HG03060 (cell line): Measurements from ENCODE around the gene CCDC12.
"Not testable (repeated sequence)": the region's sequence is repeated elsewhere in the genome, so short reads cannot be mapped to it uniquely, and the experiment has no call there.

Source experiments
- ATAC-seq: cut with Tn5 transposase; IDR thresholded peaks from one replicate; pipeline ENCODE4 v1.9.1; 2021; ENCODE audit warnings: low read depth, moderate number of reproducible peaks; ENCODE audit not compliant: unreplicated experiment

CCDC12 gene

DNA sequence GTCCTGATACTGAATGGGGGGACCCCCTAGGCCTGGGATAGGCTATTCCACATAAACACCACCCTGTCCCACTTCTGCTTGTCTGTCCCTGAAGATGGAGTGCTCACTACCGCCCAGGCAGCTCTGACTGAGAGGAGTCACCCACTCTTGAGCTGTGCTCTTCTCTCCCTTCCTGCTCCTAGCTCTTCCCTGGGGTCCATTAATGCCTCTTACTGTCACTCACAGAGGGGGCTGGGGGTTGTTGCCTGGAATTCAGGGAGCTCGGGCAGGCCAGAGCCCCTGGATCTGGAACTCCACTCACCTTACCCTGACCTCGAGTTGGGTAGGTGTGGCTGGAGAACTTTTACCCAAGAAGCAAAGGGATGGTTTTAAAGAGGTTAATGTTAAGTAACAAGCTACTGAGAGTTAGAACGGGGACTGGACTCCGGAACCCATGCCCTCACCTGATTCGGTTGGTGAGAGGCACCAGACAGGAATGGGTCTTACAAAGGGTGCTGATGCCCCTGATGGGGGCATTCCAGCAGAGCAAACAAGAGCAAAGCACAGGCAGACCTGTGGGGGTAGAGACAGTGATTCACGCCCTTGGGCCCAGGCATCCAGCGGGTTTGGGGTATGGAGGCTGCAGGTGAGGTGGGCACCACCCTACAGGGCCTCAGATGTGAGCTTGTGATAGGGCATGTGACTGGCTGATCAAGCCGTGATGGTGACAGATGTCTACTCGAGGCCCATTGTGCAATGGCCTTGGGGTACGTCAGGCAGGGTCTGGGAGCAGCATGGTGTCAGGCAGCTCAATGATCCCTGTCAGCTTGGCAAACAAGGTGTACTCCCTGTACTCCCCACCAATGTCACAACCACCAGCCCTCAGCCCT is 8.3 kb upstream of the CCDC12 start:
- no peak for ATAC-seq

DNA sequence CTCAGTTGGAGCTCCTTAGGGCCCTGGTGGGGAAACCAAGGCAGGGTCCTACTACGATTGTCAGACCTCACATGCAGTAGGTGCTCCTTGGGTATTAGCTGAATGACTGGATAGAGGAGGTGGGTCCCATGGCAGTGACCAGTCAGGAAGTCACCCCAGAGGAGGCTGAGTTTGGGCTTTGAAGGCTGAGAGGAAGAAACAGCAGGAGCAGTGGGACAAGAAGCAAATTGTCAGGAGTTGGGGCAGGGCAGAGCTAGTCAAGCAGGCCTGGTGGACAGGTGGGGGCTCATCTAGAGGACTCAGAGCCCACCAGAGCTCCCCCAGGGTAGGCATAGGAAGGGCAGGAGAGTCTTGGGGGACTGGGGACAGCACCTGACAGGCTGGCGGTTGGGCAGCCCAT is 6.0 kb upstream of the CCDC12 start:
- no peak for ATAC-seq

DNA sequence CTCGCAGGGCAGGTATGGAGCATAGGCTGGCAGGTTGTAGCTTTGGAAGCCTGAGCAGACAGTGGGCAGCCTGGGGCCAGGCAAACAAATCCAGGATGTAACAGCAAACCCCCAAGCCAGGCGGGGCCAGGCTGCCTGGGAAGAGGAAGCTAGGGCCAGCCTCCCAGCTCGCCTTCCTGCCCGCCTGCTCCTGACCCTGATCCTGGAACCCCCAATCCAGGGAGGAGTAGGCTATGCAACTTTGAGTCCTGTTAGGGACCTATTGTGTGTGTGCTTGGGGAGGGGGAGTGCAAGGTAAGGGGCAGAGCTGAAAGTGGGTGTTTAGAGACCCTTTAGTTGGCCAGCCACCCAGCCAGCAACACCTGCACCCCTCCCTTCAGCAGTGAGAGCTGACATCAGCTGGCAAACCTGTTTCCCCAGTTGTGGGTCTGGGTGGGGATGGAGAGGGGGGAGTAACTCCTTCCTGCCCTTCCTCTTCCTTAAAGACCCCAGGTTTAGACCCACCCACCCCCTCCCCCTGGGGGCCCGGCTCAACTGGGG is 5.5 kb upstream of the CCDC12 start:
- ATAC-seq: no peak

DNA sequence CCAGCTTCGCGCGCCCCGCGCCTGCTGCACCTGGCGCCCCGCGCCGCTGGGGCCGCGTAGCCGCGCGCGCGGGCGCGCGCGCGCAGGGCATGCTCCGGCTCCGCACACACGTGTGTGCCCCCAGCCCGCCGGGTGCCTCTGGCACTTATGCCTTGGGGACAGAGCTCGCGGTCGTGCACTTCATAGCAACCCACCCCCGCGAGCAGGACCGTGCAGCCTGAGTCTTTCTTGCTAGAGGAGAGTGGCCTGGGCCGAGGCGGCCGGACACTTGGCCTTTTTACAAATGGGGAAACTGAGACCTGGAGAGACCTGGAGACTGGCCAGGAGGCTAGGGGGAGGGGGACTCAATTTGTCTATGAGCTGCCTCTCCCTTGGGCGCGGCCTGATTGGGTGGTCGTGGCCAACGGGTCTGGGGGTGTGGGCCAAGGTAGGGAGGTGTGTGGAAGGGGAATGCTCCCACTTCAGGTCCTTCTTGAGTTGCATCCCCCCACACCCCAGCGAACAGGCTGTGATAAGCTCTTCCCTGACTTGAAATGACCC is 3.5 kb upstream of the CCDC12 start:
- ATAC-seq: no peak

DNA sequence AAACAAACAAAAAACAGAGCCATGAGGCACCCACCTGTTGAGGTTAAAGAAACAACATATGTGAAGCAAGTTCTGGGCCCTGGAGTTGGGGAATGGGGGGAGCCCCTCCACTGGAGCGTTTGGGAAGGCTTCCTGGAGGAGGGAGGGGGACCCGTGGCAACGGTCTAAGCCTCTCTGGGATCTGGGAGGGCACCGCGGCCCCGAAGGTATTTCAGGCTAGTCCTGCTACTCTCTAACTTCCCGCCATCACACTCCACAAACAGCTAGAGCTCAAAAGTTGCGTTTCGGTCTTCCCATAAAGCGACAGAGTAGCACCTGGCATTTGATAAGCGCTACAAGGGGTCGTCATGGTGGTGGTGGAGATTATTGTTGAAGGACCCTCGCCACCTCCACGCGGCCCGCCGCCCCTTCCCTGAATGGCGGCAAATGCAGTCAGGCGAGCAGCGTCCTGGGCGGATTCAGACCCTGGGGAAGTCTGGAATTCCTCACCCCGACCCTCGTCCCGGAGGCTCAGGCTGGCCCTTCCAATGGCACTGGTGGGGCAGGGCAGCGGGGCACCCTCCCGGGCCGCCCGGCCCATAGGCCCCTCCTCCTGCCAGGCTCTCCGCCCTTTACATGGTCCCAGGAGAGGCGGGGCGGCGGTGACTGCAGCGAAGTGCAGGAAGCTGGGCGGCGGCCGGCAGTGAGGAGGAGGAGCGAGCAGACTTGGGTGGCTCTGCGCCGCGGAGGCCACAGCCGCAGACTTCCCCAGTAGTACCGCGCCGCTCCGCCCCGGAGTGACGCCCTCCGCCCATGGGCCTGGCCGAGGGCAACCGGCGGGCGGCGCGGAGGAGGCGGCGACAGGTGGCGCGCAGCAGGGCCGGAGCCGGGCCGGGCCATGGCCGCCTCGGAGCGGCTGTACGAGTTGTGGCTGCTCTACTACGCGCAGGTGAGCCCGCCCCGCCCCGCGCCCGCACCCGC is 2.7 kb upstream of the CCDC12 start, which contains the start of gene NBEAL2:
Gene NBEAL2, plus strand, starts transcription at position 682 of the 960 bp plus-strand sequence. Its CDS starts 196 bp downstream, at position 878.
- ATAC-seq: peak; percentile 39

DNA sequence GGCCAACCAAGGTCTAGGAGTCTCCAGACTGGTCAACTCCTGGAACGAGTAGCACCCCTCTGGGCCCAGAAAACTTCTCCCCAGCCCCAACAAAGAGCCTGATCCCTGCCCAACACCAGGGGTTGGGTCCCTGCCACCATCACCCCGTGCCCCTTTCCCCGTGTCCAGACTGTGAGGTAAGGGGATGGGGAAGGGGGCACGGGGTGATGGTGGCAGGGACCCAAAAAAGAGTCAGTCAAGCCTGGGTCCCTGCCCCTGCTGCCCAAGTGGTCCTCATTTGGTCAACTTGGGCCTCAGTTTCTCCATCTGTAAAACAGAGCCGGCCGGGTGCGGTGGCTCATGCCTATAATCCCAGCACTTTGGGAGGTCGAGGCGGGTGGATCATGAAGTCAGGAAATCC is 1.8 kb upstream of the CCDC12 start:
- ATAC-seq: no peak

DNA sequence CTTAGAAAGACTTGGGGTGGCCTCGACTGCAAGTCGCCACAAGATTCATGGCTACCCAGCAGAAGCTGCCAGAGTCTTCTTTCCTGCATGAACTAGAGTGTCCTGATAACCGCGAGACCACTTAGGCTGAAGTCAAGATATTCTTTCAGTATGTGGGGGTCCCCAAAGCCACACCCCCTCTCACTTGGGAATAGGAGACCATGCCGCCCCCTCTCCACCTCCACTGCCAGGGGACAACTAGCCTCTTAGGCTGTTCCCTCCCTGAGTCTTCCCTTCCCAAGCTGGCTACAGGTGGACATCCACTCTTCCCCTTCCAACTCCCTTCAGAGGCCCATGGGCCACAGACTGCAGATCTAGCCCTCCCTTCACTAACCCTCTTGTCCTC is 1.3 kb upstream of the CCDC12 start:
- ATAC-seq: no peak

DNA sequence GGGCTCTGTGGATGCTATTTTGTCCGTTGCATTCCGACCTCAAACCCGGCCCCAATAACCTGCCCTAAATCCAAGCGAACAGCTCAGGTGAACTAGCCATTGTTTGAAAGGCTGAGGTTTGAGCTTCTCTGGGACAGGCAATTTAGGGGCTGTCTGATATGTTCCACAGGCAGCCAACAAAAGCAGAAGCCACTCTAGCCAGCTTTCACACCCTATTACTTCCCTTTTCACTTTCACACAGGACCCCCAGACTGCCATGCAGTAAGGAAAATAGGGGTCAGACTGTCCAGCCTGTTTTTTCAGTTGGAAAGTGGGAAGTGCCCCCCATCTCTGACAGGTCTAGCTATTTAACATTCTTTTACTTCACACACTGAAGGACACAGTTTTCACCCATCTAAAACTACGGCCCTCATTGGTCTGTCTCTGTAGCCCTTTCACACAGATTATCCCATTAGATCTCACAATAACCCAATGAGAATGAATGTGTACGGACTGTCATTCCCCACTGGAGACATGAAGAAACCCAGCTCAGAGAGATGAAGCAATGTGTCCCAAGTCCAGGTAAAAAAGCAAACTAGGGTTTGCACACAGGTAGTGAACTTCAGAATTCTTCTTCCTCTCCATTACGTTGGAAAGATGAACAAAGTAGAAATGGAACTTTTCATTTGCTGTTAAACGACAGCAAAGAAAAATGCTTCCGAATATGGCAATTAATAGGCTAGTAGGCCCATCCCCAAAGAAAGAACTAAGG is 1.9 kb downstream of the CCDC12 start:
- ATAC-seq: no peak

DNA sequence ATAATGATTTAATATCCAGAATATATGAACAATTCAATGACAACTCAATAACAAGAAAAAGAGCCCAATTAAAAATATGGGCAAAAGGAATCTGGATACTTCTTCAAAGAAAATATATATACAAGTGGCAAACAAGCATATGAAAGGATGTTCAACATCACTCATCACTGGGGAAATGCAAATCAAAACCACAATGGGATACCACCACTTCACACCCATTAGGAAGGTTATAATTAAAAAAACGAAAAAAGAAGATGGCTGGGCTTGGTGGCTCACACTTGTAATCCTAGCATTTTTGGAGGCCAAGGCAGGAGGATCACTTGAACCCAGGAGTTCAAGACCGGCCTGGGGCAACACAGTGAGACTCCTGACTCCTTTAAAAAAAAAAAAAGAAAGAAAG is 4.1 kb downstream of the CCDC12 start:
- ATAC-seq: no peak

DNA sequence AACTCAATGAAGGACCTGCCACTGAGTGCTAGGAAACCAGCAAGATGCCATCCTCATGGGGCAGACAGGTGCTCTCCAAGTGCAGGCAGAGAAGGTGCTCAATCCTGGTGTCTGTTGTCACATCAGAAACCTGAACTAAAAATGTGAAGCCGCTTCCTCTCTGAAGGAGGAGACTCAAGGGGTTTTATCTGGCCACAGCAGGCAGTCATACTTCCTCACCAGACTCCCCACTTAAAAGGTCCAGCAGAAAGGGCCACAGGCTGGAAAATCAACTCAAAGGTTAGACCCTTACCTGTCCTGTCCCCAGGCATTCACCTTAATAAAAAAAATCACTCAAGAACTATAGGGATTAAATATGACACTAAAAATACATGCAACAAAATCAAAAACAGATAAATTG is 4.8 kb downstream of the CCDC12 start:
- no peak for ATAC-seq

DNA sequence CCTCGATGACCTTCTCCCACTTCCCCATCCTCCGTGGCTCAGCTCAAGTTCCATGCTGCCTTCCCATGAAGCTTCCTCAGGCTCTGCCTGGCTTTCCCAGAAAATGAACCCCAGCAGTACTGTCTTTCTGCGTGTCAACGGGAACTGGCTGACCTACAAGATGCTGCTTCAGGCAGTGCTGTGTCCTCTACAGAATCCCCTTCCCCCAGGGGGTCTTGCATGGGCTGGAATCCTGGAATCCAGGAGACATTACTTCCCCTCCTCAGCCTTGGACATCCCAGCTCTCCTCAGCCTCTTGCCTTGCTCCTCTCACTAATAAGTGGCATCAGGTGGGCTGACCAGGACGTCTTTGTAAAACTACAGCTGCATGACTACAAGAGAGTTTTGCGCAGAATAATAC is 5.4 kb downstream of the CCDC12 start:
- ATAC-seq: no peak

DNA sequence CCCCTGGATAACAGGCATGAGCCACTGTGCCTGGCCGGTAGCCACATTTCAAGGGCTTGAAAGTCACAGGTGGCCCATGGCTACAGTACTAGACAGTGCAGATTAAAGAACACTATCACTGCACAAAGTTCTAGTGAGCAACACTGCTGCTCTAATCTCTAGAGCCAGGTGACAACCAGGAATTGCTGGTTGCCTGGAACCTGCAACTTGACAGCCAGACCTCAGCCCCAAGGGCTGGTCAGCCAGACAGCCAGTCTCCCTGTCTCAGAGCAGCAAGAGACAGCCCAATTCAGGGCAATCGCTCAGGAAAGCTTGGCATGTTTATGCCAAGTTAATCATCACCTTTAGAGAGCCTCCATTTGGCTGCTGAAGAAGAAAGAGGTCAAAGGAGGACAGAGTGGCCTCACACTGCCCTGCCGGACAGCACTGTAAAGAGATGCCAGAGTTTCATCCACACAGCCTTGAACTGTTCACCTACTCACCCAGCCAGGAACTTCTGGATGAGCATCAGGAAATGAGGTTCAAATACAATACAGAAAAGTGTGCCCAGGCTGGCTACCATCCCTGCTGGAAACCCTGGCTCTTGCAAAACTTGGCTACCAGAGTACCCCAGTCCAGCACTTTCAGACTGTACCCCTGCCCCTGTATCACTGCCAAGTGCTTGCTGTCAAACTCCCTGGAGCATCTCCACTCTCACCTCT is 6.0 kb downstream of the CCDC12 start:
- no peak for ATAC-seq

DNA sequence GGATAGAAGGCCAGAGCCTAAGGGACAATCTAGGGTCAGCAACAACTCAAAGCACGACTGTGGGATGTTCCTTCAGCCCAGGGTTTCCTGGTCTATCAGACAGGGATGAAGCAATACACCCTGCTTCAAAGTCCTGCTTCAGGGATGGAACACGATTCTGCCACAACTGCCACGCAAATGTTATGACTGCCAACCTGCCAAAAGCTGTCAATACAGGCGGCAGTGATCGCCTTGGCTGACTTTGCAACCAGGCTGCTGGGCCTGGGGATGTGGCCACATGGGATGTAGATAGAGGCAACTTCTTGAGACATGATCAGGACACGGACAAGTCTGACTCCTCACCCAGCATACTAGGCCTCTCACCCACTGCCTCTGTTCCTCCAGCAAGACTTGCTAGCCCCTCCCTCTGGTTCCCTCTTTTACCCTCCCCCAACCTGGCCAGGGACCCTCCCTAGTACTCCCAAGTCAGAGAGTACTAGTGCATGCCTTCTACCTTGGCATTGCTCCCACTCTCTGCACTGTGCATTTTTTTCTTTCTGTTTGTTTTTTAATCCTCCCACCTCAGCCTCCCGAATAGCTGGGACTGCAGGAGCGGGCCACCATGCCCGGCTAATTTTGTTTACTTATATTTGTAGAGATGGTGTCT is 7.6 kb downstream of the CCDC12 start:
- no peak for ATAC-seq

DNA sequence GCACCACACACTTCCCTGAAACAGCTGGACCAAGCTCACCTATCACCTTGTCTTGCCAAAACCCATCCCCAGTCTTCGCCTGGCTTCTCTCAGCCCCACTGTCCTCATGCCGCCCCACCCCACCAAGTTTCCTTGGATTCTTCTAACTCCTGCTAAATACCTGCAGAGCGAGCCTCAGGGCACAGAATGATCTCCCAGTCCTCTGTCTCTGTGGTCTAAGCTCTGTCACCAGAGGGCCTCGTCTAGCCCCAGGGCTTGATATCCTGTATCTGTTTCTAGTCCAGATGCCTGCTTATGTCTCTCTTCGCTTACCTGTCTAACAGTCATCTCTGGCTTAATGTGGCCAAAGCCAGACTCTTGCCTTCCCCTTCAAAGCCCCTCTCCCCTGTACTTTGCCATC is 9.7 kb downstream of the CCDC12 start:
- no peak for ATAC-seq

DNA sequence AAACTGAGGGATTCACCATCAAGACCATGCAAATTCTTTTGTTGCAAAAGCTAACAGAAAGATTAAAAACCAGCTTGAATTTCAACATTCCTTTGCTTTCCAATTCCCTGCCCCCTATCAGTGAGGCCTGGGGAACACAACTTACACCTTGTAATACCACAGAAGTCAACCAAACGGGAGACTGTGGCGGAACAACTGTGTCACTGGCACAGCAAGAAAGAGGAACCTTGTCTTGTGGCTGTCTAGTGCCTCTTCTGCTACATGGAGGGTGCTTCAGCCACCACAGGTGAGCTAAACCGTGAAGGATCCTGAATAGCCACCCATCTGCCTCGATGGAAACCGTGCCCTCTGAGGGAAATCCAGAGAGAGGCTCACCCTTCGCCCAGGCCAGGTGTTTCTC is 11.4 kb downstream of the CCDC12 start:
- no peak for ATAC-seq

DNA sequence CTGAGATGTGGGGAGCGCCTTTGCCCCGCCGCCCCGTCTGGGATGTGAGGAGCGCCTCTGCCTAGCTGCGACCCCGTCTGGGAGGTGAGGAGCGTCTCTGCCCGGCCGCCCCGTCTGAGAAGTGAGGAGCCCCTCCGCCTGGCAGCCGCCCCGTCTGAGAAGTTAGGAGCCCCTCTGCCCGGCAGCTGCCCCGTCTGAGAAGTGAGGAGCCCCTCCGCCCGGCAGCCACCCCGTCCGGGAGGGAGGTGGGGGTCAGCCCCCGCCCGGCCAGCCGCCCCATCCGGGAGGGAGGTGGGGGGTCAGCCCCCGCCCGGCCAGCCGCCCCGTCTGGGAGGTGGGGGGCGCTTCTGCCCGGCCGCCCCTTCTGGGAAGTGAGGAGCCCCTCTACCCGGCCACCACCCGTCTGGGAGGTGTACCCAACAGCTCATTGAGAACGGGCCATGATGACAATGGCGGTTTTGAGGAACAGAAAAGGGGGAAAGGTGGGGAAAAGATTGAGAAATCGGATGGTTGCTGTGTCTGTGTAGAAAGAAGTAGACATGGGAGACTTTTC is 12.4 kb downstream of the CCDC12 start:
- ATAC-seq: not testable (repeated sequence)

DNA sequence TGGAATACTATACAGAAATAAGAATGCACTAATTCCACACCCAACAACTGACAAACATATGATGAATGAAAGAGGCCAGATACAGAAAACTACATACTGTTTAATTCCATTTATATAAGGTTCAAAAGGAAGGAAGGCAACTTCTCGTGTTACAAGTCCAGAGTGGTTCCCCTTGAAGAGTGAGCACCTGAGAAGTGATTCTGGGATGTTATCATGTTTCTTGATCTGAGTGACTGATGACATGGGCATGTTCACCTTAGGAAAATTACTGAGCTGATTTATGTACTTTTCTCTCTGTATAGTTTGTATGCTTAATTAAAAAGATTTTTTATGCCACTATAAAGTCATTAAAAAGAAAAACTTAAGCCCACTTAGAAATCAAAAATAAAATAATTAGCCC is 13.6 kb downstream of the CCDC12 start:
- ATAC-seq: no peak

DNA sequence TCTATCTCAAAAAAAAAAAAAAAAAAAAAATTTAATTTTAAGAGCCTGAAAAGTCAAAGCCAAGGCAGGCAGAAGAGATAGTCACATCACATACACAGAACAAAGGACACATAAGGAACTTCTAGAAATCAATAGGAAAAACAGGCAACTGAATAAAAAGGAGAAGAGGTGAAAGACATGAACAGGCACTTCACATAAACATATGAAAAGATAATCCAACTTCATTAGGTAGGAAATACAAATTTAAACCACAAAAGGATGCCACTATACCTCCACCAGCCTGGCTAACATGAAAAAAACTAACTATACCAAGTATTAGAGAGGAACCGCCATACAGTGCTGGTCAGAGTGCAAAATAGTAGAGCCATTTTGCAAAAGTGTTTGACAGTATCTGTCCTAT is 14.1 kb downstream of the CCDC12 start:
- ATAC-seq: no peak

DNA sequence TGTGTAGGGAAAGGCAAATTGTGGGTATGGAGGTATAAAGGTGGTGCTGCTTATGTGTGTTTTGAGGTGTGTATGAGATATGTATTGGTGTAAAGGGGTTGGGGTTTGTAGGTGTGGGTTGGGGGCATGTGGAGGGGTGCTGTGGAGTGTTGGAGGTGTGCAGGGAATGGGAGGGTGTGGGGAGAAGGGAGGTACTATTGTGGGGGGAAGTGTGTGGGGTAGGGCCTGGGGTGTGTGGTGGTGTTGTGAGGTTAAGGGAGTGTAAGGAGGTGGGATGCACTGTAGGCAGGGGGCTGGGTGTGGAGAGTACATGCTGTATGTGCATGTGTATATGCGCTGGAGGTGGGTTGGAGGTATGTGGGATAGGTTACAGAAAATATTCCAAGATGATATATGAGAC is 15.7 kb downstream of the CCDC12 start:
- ATAC-seq: no peak
